Panc1 (cell line): Measurements from ENCODE around the gene PCDHGA1. TPM values are rescaled to one million over a fixed set of nuclear protein-coding genes. Genes with fewer than 3 reads are reported as not detected.

Experiments
- ATAC-seq: fragments of 200-7000 bp; cut with Tn5 transposase; 2 replicates; pipeline ENCODE4 v1.9.1; 2020; ENCODE audit warnings: mild to moderate bottlenecking, moderate library complexity
- BruUV-seq: library from RNA; stranded (reverse); fragments of 400-500 nt; replicated peaks from 2 replicates; lab custom pipeline; 2021; lab: Mats Ljungman, UMichigan
- CTCF ChIA-PET: fragments of 300-600 bp; sonication (Branson Sonifier 250); formaldehyde crosslinking; loops from one replicate; lab custom pipeline; 2022; ENCODE audit warnings: antibody characterized with exemption; lab: Charles Lee
- POLR2A ChIA-PET: fragments of 300-600 bp; sonication (Branson Sonifier 250); formaldehyde crosslinking; loops from one replicate; lab custom pipeline; 2022; ENCODE audit warnings: antibody characterized with exemption; lab: Charles Lee
- DNase-seq: peaks from one replicate; pipeline ENCODE4 v3.0.0-alpha.2; 2010; ENCODE audit warnings: low read depth, low spot score
- H3K27ac ChIP-seq: 2 replicates; pipeline ENCODE4 v1.5.1; 2011; ENCODE audit warnings: mild to moderate bottlenecking, low read length, inconsistent platforms
- H3K27me3 ChIP-seq: fragments of 200-500 bp; sonication (Bioruptor generic); 2 replicates; pipeline ENCODE4 v1.6.0; 2014; ENCODE audit warnings: low read length, inconsistent platforms; ENCODE audit not compliant: control insufficient read depth, insufficient read depth
- H3K36me3 ChIP-seq: fragments of 200-500 bp; sonication (Bioruptor generic); 2 replicates; pipeline ENCODE4 v1.5.1; 2014; ENCODE audit warnings: inconsistent platforms, mild to moderate bottlenecking, low read length, moderate library complexity; ENCODE audit not compliant: control insufficient read depth, insufficient read depth
- H3K4me1 ChIP-seq: 2 replicates; pipeline ENCODE4 v1.5.1; 2011; ENCODE audit warnings: inconsistent platforms, mild to moderate bottlenecking, low read length, moderate library complexity; ENCODE audit not compliant: control insufficient read depth, insufficient read depth
- H3K4me3 ChIP-seq, 2 experiments: 2 replicates each; pipeline ENCODE4 v1.5.1; 2011 to 2012; ENCODE audit warnings: low read depth in 2 of 2, low read length in 2 of 2, mild to moderate bottlenecking in 2 of 2, inconsistent platforms in 1 of 2, moderate library complexity in 1 of 2
- H3K9me3 ChIP-seq: fragments of 200-500 bp; sonication (Bioruptor generic); 2 replicates; pipeline ENCODE4 v1.5.1; 2014; ENCODE audit warnings: low read depth, mild to moderate bottlenecking, inconsistent platforms, low read length, moderate library complexity; ENCODE audit not compliant: control insufficient read depth, insufficient read depth
- CTCF ChIP-seq: fragments of 450-650 bp; IDR thresholded peaks from 2 replicates; pipeline ENCODE4 v1.5.1; 2017; ENCODE audit warnings: mild to moderate bottlenecking
- POLR2AphosphoS5 ChIP-seq: IDR thresholded peaks from 2 replicates; pipeline ENCODE4 v1.6.1; 2012; ENCODE audit warnings: mild to moderate bottlenecking, low read depth, low read length, moderate library complexity
- SIN3A ChIP-seq: IDR thresholded peaks from 2 replicates; pipeline ENCODE4 v1.6.1; 2012; ENCODE audit warnings: low read depth, mild to moderate bottlenecking, low read length, moderate library complexity, borderline replicate concordance; ENCODE audit not compliant: insufficient read depth
- TCF7L2 ChIP-seq: IDR thresholded peaks from 2 replicates; pipeline ENCODE4 v1.6.1; 2011; ENCODE audit warnings: mild to moderate bottlenecking, low read depth, low read length, inconsistent platforms
- in situ Hi-C: cut with HindIII; loops from 2 replicates; pipeline ENCODE4 v1.10.0; 2016; ENCODE audit warnings: low sequenced_read_pairs, low pct_unique_long_range_greater_than_20kb
- intact Hi-C: fragments of 100-400 bp; cut with micrococcal nuclease; formaldehyde crosslinking; loops from one replicate; pipeline ENCODE4 v1.10.0; 2022; ENCODE audit not compliant: unreplicated experiment
- total RNA-seq: library from RNA; stranded (reverse); gene quantifications from one replicate; pipeline ENCODE4 v1.2.1, GENCODE V29; 2021; ENCODE audit not compliant: unreplicated experiment
- TF ChIP-seq, protein P1 (sequence below), 2 experiments: IDR thresholded peaks; 2 replicates each; pipeline ENCODE4 v1.6.1; 2011 to 2012; ENCODE audit warnings: low read depth in 2 of 2, control low read depth in 1 of 2, low read length in 1 of 2, mild to moderate bottlenecking in 1 of 2, moderate library complexity in 1 of 2; ENCODE audit not compliant: insufficient read depth in 1 of 2

Gene PCDHGA1
- total RNA-seq, 1 experiment from 2014 or later = 0.92 TPM

DNA sequence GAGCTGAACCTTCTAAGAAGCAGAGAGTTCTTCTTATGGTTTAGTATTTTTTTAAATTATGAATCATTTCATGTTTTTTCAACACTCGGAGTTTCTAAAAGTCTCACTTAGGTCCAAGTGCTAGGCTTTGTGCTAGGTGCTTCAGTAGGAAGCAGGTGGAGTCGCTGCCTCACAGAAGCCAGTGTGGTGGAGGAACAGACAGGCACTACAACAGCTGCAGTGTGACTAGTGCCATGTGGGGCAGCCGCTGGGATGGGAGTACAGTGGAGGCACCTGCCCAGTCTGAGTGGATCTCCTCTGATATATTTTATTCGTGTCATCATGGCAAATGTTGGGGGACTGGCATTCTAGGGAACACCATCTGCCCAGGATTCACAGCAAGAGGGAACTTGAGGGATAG is 173.9 kb downstream of the PCDHGA1 start:
- in situ Hi-C loops (no loop called here), intact Hi-C loops (no loop called here)
- H3K27ac ChIP-seq = no peak overlapping the region
- H3K27me3 ChIP-seq = no peaks in the 10 kb centered on the region
- no TSS peak for BruUV-seq
- no peaks in the 10 kb centered on the region for H3K4me1 ChIP-seq
- no peaks in the 10 kb centered on the region for H3K9me3 ChIP-seq
- DNase-seq (no peak), ATAC-seq (no peak)
- TF ChIP-seq SIN3A (no peak), POLR2AphosphoS5 (no peak), CTCF (no peak), TCF7L2 (no peak)
- TF ChIP-seq, protein P1, sequence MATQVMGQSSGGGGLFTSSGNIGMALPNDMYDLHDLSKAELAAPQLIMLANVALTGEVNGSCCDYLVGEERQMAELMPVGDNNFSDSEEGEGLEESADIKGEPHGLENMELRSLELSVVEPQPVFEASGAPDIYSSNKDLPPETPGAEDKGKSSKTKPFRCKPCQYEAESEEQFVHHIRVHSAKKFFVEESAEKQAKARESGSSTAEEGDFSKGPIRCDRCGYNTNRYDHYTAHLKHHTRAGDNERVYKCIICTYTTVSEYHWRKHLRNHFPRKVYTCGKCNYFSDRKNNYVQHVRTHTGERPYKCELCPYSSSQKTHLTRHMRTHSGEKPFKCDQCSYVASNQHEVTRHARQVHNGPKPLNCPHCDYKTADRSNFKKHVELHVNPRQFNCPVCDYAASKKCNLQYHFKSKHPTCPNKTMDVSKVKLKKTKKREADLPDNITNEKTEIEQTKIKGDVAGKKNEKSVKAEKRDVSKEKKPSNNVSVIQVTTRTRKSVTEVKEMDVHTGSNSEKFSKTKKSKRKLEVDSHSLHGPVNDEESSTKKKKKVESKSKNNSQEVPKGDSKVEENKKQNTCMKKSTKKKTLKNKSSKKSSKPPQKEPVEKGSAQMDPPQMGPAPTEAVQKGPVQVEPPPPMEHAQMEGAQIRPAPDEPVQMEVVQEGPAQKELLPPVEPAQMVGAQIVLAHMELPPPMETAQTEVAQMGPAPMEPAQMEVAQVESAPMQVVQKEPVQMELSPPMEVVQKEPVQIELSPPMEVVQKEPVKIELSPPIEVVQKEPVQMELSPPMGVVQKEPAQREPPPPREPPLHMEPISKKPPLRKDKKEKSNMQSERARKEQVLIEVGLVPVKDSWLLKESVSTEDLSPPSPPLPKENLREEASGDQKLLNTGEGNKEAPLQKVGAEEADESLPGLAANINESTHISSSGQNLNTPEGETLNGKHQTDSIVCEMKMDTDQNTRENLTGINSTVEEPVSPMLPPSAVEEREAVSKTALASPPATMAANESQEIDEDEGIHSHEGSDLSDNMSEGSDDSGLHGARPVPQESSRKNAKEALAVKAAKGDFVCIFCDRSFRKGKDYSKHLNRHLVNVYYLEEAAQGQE (IDR thresholded peaks at IDR 0.05; ENCODE audit: insufficient read depth in 1 of 2, low read depth in 2 of 2, low read length in 1 of 2) = no peak
- no peak overlapping the region for H3K4me3 ChIP-seq
- POLR2A ChIA-PET = no interaction called here
- H3K36me3 ChIP-seq = no peaks in the 10 kb centered on the region
- CTCF ChIA-PET = interaction anchor here (1.1 kb wide), 1 partner anchor 24 kb away, joined by 3 read pairs; no protein-coding TSS in a partner anchor

DNA sequence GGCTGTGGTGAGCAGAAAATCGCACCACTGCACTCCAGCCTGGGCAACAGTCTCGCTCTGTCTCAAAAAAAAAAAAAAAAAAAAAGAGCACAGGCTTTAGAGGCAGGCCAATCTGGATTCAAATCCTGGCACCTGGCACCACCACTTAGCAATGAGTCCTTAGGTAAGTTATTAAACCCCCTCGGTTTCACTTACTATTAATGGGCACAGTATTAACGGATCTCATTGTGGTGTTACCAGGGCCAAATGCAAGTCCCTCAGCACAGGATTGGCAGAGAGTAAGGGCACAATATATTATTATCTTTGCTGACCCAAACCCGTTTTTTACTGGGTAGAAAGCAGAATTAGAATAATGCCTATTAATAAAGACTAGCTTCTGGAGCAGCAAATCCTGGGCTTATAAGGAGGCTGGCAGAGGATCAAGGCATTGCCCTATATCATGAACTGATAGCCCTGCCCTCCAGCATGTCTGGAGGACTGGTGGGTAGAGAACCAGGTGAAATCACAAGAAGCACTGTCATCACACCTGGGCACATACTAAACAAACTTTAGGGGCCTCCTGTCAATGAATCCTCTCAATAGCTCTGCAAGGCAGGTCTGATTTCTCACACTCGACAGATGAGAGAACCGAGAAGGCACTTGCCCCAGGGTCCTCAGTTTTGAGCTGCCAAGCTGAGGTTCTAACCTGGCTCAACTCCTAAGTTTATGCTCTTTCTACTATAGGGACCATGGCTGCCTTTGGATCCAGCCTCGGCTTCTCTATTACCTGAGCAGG is 176.3 kb downstream of the PCDHGA1 start:
- BruUV-seq = no TSS peak
- TF ChIP-seq TCF7L2 (no peak), POLR2AphosphoS5 (no peak), CTCF (no peak), SIN3A (no peak)
- TF ChIP-seq, protein P1 (IDR thresholded peaks at IDR 0.05; ENCODE audit: insufficient read depth in 1 of 2, low read depth in 2 of 2, low read length in 1 of 2) = no peak
- no peak overlapping the region for H3K4me3 ChIP-seq
- DNase-seq = no peak
- ChIA-PET CTCF (no interaction called here), POLR2A (interaction anchor here (0.6 to 0.7 kb wide), 2 partner anchors 14 to 47 kb away, joined by 3 to 5 read pairs; no protein-coding TSS in a partner anchor)
- no peak overlapping the region; the same call in 1 of the 2 replicates for H3K27ac ChIP-seq
- no peaks in the 10 kb centered on the region for H3K9me3 ChIP-seq
- no peak for ATAC-seq
- in situ Hi-C loops (no loop called here), intact Hi-C loops (no loop called here)
- no peaks in the 10 kb centered on the region for H3K27me3 ChIP-seq
- no peaks in the 10 kb centered on the region for H3K36me3 ChIP-seq
- no peaks in the 10 kb centered on the region for H3K4me1 ChIP-seq
